Fibroblast of pulmonary artery (primary cell): Measurements from ENCODE around the gene EID2B.

Experiments used
- DNase-seq: peaks from one replicate; pipeline ENCODE4 v3.0.0-alpha.2; 2010; ENCODE audit warnings: low read depth
- H3K4me3 ChIP-seq: replicated peaks from 2 replicates; pipeline ENCODE4 v1.5.1; 2011; ENCODE audit warnings: low read depth, mild to moderate bottlenecking, control low read depth, low read length, moderate library complexity
- TF ChIP-seq, protein P1 (sequence below): IDR thresholded peaks from 2 replicates; pipeline ENCODE4 v1.5.1; 2011; ENCODE audit warnings: mild to moderate bottlenecking, control low read depth, low read length, inconsistent platforms; ENCODE audit errors: missing control alignments

Gene EID2B

DNA sequence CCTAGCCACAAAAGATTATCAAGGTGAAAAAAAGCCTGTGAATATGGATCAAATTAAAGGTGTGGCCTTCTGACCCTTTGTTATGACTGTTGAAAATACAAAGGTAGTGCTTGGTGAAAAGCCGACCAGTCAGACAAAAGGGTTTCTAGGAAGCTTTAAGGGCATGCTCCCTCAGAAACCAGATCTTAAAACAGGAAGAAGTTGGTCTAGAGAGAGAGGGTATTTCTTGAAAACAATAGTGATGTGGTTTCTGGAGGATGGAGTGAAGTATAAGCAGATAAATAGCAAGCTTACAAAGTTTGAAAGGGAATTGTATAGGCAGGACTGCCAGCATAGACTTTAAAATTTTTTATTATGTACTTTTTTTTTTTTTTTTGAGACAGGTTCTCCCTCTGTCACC lies 12.3 kb upstream of the EID2B start:
- no peak for DNase-seq
- H3K4me3 ChIP-seq: no peak overlapping the region
- TF ChIP-seq, protein P1, sequence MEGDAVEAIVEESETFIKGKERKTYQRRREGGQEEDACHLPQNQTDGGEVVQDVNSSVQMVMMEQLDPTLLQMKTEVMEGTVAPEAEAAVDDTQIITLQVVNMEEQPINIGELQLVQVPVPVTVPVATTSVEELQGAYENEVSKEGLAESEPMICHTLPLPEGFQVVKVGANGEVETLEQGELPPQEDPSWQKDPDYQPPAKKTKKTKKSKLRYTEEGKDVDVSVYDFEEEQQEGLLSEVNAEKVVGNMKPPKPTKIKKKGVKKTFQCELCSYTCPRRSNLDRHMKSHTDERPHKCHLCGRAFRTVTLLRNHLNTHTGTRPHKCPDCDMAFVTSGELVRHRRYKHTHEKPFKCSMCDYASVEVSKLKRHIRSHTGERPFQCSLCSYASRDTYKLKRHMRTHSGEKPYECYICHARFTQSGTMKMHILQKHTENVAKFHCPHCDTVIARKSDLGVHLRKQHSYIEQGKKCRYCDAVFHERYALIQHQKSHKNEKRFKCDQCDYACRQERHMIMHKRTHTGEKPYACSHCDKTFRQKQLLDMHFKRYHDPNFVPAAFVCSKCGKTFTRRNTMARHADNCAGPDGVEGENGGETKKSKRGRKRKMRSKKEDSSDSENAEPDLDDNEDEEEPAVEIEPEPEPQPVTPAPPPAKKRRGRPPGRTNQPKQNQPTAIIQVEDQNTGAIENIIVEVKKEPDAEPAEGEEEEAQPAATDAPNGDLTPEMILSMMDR: no peak

DNA sequence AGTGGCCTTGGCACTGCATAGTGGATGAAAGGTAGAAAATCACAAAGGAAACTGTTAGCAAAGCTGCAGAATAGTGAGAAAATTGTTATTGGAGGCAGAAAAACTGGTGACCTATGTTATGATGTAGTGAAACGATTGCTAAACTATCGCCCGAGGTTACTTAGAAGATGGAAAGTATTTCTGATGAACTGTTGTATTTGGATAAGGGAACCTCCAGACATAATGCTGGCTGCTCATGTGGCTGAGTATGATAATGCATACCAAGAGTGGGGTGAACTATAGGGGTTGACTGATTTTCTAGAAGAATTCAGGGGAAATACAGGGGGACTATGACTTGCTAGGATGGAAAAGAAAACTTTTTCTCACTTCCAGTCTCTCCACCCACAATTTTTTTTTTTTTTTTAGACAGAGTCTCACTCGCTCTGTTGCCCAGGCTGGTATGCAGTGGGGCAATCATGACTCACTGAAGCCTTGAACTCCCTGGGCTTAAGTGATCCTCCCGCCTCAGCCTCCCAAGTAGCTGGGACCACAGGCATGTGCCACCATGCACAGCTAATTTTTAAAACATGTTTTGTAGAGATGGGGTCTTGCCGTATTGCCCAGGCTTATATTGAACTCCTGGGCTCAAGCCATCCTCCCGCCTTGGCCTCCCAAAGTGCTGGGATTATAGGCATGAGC lies 11.7 kb upstream of the EID2B start:
- TF ChIP-seq, protein P1: no peak
- DNase-seq: peak; percentile 32
- H3K4me3 ChIP-seq: no peak overlapping the region

DNA sequence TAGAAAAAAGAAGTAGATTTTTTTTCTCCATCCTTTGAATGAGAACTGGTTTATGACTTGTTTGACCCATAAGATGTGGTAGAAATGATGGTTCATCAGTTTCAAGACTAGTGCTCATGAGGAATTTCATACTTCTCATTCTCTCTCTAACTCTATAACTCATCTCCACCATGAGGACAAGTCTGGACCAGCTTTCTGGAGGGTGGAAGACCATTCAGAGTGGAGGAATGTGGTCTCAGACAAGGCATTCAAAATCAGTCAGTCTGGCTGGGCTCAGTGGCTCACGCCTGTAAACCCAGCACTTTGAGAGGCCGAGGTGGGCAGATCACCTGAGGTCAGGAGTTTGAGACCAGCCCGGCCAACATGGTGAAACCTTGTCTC lies 10.8 kb upstream of the EID2B start:
- TF ChIP-seq, protein P1: no peak
- H3K4me3 ChIP-seq: no peak overlapping the region
- DNase-seq: no peak

DNA sequence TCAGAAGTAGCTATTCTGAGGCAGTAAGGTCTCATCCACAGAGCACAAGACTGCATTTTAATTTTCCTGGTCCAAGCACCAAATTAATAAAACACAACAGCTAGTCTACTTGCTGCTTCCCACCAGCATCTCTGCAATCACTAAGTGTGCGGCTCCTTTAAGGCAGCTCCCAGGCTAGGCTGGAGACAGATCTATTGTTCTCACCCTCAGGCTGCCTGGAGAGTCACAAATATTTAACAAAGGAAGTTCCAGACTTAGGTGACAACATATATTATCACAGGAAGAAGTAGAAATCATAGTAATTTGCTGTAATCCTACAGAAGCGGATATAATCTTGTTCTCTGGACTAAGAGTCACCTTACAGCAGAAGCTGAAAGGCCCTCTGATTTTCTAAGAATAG lies 9.6 kb upstream of the EID2B start:
- TF ChIP-seq, protein P1: no peak
- peak; percentile 34 for DNase-seq
- no peak overlapping the region for H3K4me3 ChIP-seq

DNA sequence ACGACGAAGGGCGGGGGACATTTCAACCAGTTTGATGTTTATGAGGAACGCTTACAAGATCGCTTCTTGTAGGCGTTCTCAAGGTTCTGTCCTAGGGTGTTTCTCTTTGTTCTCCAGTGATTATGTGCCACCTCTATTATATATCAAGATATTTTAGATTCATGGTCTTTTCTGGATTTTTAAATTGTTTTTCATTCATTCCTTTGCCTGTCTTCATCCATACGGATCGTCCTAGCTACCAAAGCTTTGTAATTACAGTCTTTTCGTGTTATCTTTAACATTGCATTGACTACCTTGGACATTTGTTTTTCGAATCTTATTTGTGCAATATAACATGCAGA lies 7.7 kb upstream of the EID2B start:
- DNase-seq: no peak
- peak overlapping the region; percentile 88 for H3K4me3 ChIP-seq
- TF ChIP-seq, protein P1: no peak

DNA sequence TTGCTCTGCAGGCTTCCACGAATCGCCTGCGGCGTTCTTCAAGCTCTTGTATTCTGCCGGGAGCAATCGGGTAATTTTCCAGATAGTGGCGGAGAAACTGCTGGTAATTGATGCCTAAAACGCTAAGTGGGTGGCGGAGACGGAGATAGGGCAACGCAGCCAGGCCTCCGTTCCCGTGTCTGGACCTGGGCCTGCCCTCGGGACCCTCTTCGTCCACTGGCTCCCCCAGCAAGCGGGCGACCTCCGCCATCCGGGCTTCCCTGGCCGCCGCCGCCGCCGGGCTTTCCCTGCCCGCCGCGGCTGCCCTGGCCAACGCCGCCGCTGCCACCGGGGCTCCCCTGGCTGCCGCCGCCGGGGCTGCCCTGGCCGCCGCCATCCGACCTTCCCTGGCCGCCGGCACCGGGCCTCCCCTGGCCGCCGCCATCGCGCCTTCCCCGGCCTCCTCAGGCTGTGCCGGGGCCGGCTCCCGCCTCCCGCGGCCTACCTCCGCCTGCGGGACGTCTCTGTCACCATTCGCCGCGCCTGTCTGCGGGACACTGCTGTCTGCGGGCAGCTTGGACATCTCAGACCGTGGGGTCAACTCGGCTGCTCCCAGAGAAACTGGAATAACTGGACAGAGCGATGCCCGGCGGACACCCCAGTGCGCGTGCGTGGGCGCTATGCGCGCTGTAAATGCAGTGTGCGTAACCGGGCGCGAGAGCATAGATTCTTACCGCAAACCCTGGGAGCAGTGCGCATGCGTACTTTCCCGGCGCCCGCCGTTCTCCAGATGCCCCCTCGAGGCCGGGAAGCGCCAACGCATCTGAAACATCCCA lies 7.1 kb upstream of the EID2B start, which contains the start of gene EID2:
Gene EID2 (minus strand): TSS at position 644 of the 815 bp plus-strand sequence. CDS start 82 bp downstream, at position 562.
- TF ChIP-seq, protein P1: peak; percentile 78
- peak; percentile 96 for DNase-seq
- peak within 1 kb of the TSS; percentile 88 for H3K4me3 ChIP-seq
